Neural crest cell (in vitro differentiated cells): ENCODE results near the gene PLEKHF1. TPM values are rescaled to one million over a fixed set of nuclear protein-coding genes. Genes with fewer than 3 reads are reported as not detected.

Source experiments
- DNase-seq: peaks from one replicate; pipeline ENCODE4 v3.0.0; 2021; ENCODE audit warnings: low read depth, mixed read lengths, low spot score
- H3K27ac Mint-ChIP-seq: one replicate; pipeline ENCODE4 v1.8.0; 2021; ENCODE audit warnings: mild to moderate bottlenecking, mixed read lengths; ENCODE audit not compliant: unreplicated experiment
- H3K27me3 Mint-ChIP-seq: 2 replicates; pipeline ENCODE4 v1.8.0; 2021; ENCODE audit warnings: low read depth, mild to moderate bottlenecking, mixed read lengths
- H3K36me3 Mint-ChIP-seq: 2 replicates; pipeline ENCODE4 v1.8.0; 2021; ENCODE audit warnings: low read depth, mild to moderate bottlenecking, mixed read lengths
- H3K4me1 Mint-ChIP-seq: 2 replicates; pipeline ENCODE4 v1.8.0; 2021; ENCODE audit warnings: mixed read lengths
- H3K4me3 Mint-ChIP-seq: one replicate; pipeline ENCODE4 v1.8.0; 2021; ENCODE audit warnings: mild to moderate bottlenecking, mixed read lengths
- H3K9me3 Mint-ChIP-seq: 2 replicates; pipeline ENCODE4 v1.8.0; 2021; ENCODE audit warnings: mixed read lengths
- total RNA-seq: library from RNA; stranded (reverse); gene quantifications from 2 replicates; pipeline ENCODE4 v1.2.1, GENCODE V29; 2021
- TF ChIP-seq, protein P1 (sequence below): fragments of 200-600 bp; sonication (generic); conservative IDR thresholded peaks from 2 replicates; pipeline ENCODE4 v1.5.0; 2021; ENCODE audit warnings: antibody characterized with exemption, mild to moderate bottlenecking

The PLEKHF1 gene
- total RNA-seq, 1 donor from 2014 or later: 1.2 TPM

DNA sequence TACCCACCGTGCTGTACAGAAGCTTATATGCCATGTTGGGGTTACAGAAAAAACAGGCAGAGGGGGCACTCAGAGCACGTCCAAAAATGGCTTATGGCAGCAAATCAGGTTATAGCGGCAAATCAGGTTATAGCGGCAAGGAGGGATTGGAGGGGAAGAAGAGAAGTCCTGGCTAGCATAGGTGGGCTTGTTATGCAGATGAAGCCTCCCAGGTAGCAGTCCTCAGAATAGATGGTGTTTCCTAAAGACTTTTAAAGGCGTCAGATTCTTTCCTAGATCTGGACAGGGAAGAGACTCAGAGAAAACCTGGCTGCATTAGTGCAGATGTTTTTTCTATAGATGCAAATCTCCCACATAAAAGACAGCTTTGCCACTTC, 19.8 kb upstream of the PLEKHF1 start:
- Mint-ChIP-seq H3K27ac (no peak overlapping the region), H3K27me3 (peaks cover 19% of the 10 kb centered on the region), H3K36me3 (no peaks in the 10 kb centered on the region), H3K4me3 (no peak overlapping the region), H3K4me1 (no peaks in the 10 kb centered on the region), H3K9me3 (no peaks in the 10 kb centered on the region)
- TF ChIP-seq, protein P1, sequence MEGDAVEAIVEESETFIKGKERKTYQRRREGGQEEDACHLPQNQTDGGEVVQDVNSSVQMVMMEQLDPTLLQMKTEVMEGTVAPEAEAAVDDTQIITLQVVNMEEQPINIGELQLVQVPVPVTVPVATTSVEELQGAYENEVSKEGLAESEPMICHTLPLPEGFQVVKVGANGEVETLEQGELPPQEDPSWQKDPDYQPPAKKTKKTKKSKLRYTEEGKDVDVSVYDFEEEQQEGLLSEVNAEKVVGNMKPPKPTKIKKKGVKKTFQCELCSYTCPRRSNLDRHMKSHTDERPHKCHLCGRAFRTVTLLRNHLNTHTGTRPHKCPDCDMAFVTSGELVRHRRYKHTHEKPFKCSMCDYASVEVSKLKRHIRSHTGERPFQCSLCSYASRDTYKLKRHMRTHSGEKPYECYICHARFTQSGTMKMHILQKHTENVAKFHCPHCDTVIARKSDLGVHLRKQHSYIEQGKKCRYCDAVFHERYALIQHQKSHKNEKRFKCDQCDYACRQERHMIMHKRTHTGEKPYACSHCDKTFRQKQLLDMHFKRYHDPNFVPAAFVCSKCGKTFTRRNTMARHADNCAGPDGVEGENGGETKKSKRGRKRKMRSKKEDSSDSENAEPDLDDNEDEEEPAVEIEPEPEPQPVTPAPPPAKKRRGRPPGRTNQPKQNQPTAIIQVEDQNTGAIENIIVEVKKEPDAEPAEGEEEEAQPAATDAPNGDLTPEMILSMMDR: no peak
- no peak for DNase-seq

DNA sequence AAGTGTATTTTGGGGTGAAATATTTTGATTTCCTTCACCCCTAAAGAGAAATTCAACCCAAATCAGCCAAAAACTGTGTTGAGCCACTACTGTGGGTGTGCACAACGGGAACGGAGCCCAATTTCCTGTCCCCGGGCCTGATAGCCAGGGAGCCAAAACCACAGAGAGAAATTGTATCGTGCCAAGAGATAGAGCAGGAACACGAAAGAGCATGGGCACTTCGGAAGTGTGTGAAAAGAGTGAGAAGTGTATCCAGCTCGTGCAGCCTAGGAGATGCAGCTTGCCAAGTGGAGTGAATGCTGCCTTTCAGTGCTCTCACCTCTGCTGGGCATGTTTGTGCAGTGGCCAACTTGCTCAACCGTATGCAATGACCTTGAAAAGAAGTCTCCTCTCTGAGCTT, 19.4 kb upstream of the PLEKHF1 start:
- TF ChIP-seq, protein P1: no peak
- Mint-ChIP-seq H3K36me3 (no peaks in the 10 kb centered on the region), H3K4me3 (no peak overlapping the region), H3K9me3 (no peaks in the 10 kb centered on the region), H3K27me3 (peaks cover 19% of the 10 kb centered on the region), H3K27ac (no peak overlapping the region), H3K4me1 (no peaks in the 10 kb centered on the region)
- DNase-seq: no peak

DNA sequence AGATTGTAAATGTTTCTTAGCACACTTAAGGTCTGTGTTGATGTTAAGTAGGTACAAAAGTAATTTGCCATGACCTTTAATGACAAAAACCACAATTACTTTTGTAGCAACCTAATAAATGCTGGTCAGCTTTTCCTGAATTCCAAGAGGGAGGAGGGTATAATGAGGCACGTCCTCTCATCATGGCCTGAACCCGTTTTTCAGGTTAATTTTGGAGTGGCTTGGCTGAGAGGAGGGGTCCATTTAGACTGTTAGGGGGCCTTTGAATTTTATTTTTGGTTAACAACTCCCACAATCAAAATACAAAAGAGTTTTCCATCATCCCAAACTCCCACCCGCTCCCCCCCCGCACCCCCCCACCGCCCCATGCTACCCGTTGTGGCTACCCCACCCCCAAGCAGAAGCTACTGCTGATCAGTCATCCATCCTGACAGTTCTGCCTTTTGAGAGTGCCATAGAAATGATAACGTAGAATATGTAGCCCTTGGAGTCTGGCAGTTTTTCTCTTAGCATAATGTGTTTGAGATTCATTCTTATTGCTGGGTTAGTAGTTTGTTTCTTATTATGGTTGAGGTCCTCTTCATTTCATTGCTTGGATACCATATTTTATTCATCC, 14.4 kb upstream of the PLEKHF1 start:
- H3K4me3 Mint-ChIP-seq: no peak overlapping the region
- TF ChIP-seq, protein P1: no peak
- H3K9me3 Mint-ChIP-seq: no peaks in the 10 kb centered on the region
- peaks cover 35% of the 10 kb centered on the region for H3K27me3 Mint-ChIP-seq
- no peaks in the 10 kb centered on the region for H3K4me1 Mint-ChIP-seq
- no peaks in the 10 kb centered on the region for H3K36me3 Mint-ChIP-seq
- H3K27ac Mint-ChIP-seq: no peak overlapping the region
- DNase-seq: no peak

DNA sequence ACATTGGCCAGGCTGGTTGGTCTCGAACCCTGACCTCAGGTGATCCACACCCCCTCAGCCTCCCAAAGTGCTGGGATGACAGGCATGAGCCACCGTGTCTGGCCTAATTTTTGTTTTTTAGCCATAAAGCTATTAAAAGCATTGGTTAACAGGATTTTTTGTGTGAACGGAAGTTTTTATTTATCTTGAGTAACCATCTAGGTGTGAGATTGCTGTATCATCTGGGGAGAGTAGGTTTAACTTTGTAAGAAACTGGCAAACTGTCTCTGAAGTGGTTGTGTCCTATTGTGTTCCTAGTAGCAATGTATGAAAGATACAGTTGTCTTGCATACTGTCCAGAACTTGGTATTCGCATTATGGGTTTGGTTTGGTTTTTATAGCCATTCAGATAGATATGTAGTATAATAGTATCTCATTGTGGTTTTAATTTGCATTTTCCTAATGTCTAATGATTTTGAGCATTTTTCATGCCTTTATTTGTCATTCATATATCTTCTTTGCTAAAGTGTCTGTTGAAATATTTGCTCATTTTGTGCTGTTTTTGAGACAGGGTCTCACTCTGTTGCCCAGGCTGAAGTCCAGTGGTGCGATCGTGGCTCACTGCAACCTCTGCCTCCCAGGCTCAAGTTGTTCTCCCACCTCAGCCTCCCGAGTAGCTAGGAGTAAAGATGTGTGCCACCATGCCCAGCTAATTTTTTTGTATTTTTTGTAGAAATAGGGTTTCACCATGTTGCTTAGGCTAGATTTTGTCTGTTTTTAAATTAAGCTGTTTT, 13.5 kb upstream of the PLEKHF1 start:
- no peaks in the 10 kb centered on the region for H3K9me3 Mint-ChIP-seq

DNA sequence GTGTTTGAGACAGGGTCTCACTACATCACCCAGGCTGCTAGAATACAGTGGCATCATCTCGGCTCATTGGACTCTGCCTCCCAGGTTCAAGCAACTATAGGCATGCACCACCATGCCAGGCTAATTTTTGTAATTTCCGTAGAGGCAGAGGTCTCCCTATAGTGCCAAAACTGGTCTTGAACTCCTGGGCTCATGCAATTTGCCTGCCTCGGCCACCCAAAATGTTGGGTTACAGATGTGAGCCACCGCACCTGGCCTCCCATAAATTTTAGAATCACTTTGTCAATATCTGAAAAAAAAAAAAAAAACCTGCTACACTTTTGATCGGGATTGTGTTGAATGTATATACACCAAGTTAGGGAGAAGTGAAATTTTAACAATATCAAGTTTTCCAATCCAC, 11.9 kb upstream of the PLEKHF1 start:
- DNase-seq: no peak
- Mint-ChIP-seq H3K27ac (no peak overlapping the region), H3K36me3 (no peaks in the 10 kb centered on the region), H3K4me1 (no peaks in the 10 kb centered on the region), H3K4me3 (no peak overlapping the region), H3K9me3 (no peaks in the 10 kb centered on the region), H3K27me3 (peaks cover 31% of the 10 kb centered on the region)
- TF ChIP-seq, protein P1: no peak

More for the DNA sequence above, 13.5 kb upstream of the PLEKHF1 start:
- H3K4me1 Mint-ChIP-seq: no peaks in the 10 kb centered on the region
- H3K27ac Mint-ChIP-seq: no peak overlapping the region
- H3K4me3 Mint-ChIP-seq: no peak overlapping the region
- H3K36me3 Mint-ChIP-seq: no peaks in the 10 kb centered on the region
- H3K27me3 Mint-ChIP-seq: peaks cover 30% of the 10 kb centered on the region
- TF ChIP-seq, protein P1: no peak
- DNase-seq: no peak
